HG02884 (cell line): ENCODE results near the gene GOSR2.
"Not testable (repeated sequence)": the region's sequence is repeated elsewhere in the genome, so short reads cannot be mapped to it uniquely, and the experiment has no call there.

Experiments used
- ATAC-seq: cut with Tn5 transposase; IDR thresholded peaks from one replicate; pipeline ENCODE4 v1.9.1; 2021; ENCODE audit warnings: mild to moderate bottlenecking, moderate library complexity; ENCODE audit not compliant: unreplicated experiment

Gene GOSR2

DNA sequence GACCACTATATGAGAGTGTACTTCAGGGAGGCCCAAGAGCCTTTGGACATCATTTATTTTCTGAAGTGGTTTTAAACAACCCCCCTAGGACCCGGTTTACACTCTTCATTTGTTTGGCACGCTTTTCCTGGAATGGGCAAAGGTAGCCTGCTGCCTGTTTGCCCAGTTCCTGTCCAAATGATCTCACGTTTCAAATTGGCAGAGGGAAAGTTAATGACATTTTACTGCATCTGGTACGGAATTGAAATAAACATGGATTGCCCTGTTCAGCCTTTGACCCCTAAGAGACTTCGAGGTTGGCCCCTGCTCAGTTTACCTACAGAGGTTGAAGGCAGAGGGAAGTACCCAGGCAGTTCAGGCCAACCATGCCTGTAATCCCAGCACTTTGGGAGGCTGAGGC lies 61.9 kb downstream of the GOSR2 start:
- no peak for ATAC-seq

- ATAC-seq: no peak
Observed at GRCh38 chr17:46986366-46986765, 63.4 kb downstream of the GOSR2 start.

DNA sequence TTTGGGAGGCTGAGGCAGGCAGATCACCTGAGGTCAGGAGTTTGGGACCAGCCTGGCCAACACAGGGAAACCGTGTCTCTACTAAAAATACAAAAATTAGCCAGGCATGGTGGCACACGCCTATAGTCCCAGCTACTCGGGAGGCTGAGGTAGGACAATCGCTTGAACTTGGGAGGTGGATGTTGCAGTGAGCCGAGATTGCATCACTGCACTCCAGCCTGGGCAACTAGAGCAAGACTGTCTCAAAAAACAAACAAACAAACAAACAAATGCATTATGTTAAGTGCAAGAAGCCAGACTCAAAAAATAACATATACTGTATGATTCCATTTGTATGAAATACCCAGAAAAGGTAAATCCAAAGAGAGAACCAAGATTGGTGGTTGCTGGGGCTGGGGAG lies 65.0 kb downstream of the GOSR2 start:
- ATAC-seq: not testable (repeated sequence)

- no peak for ATAC-seq
Observed at GRCh38 chr17:46989637-46990431, 66.9 kb downstream of the GOSR2 start.

DNA sequence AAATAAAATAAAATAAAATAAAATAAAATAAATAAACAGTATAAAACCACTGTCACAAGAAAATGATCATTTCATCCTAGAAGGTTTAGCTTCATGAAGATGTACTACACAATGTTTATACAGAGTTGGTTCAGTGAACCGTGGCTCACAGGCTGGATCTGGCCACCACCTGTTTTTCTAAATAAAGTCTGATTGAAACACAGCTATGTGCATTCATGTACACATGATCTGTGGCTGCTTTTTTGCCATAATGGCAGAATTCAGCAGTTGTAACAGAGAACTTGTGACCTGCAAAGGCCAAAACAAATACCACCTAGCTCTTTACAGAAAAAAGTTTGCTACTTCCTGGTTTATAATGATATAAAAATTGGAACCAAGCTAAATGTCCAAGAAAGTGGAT lies 68.7 kb downstream of the GOSR2 start:
- ATAC-seq: no peak
